ENCODE results near the gene KDM4C. TPM values are rescaled to one million over a fixed set of nuclear protein-coding genes. Genes with fewer than 3 reads are reported as not detected.

Gene KDM4C
- total and polyA plus RNA-seq, 2 donors (not counting 1 experiment from before 2014, with no cell fraction given), result 13.0 to 39.0 TPM

- Histone ChIP-seq H3K36me3 (ENCODE audit: control insufficient read depth, insufficient read depth, low read length) (no peaks in the 10 kb centered on the region), H3K79me2 (ENCODE audit: control insufficient read depth, insufficient read depth, low read length) (no peaks in the 10 kb centered on the region), H3K27ac (ENCODE audit: insufficient read depth, low read length) (no peak overlapping the region), H4K20me1 (ENCODE audit: control insufficient read depth, extremely low read depth, insufficient read depth, low read length) (no peaks in the 10 kb centered on the region), H2AFZ (ENCODE audit: low read length) (no peak overlapping the region), H3K9ac (ENCODE audit: insufficient read depth, low read length) (no peak overlapping the region), H3K4me3 (replicated peaks in 1 of 4; ENCODE audit: control extremely low read depth in 1 of 4, insufficient read depth in 1 of 4, low read depth in 3 of 4, low read length in 4 of 4) (no peak overlapping the region), H3K9me3 (ENCODE audit: control insufficient read depth, insufficient read depth, low read depth, low read length) (no peaks in the 10 kb centered on the region), H3K4me2 (ENCODE audit: extremely low read depth, insufficient read depth, low read length) (no peak overlapping the region), H3K4me1 (ENCODE audit: control insufficient read depth, extremely low read depth, insufficient read depth, low read length) (no peaks in the 10 kb centered on the region), H3K27me3 (ENCODE audit: control insufficient read depth, insufficient read depth, low read length) (no peaks in the 10 kb centered on the region)
- no peak for TF ChIP-seq CTCF (conservative IDR thresholded peaks at IDR 0.05 in 1 of 2, IDR thresholded peaks at IDR 0.05 in 1 of 2; ENCODE audit: low read depth in 1 of 2, low read length in 2 of 2)
- TF ChIP-seq EZH2 (IDR thresholded peaks at IDR 0.05; ENCODE audit: low read length, missing control alignments), result no peak
- DNase-seq (ENCODE audit: low read depth in 2 of 2), result no peak
Observed at GRCh38 chr9:7139886-7140285, 382.1 kb downstream of the KDM4C start.

- Histone ChIP-seq H3K27me3 (ENCODE audit: control insufficient read depth, insufficient read depth, low read length) (no peaks in the 10 kb centered on the region), H4K20me1 (ENCODE audit: control insufficient read depth, extremely low read depth, insufficient read depth, low read length) (no peaks in the 10 kb centered on the region), H3K27ac (ENCODE audit: insufficient read depth, low read length) (no peak overlapping the region), H3K9ac (ENCODE audit: insufficient read depth, low read length) (no peak overlapping the region), H2AFZ (ENCODE audit: low read length) (no peak overlapping the region), H3K36me3 (ENCODE audit: control insufficient read depth, insufficient read depth, low read length) (no peaks in the 10 kb centered on the region), H3K4me1 (ENCODE audit: control insufficient read depth, extremely low read depth, insufficient read depth, low read length) (peaks cover 3% of the 10 kb centered on the region), H3K9me3 (ENCODE audit: control insufficient read depth, insufficient read depth, low read depth, low read length) (no peaks in the 10 kb centered on the region), H3K4me3 (replicated peaks in 1 of 4; ENCODE audit: control extremely low read depth in 1 of 4, insufficient read depth in 1 of 4, low read depth in 3 of 4, low read length in 4 of 4) (no peak overlapping the region), H3K79me2 (ENCODE audit: control insufficient read depth, insufficient read depth, low read length) (no peaks in the 10 kb centered on the region), H3K4me2 (ENCODE audit: extremely low read depth, insufficient read depth, low read length) (no peak overlapping the region)
- no peak for DNase-seq (ENCODE audit: low read depth in 2 of 2)
- TF ChIP-seq CTCF (conservative IDR thresholded peaks at IDR 0.05 in 1 of 2, IDR thresholded peaks at IDR 0.05 in 1 of 2; ENCODE audit: low read depth in 1 of 2, low read length in 2 of 2) (no peak), EZH2 (IDR thresholded peaks at IDR 0.05; ENCODE audit: low read length, missing control alignments) (no peak)
Observed at GRCh38 chr9:7140401-7140800, 382.6 kb downstream of the KDM4C start.

- H3K27ac ChIP-seq (ENCODE audit: insufficient read depth, low read length), result no peak overlapping the region
- no peaks in the 10 kb centered on the region for H3K79me2 ChIP-seq (ENCODE audit: control insufficient read depth, insufficient read depth, low read length)
- peaks cover 3% of the 10 kb centered on the region for H3K4me1 ChIP-seq (ENCODE audit: control insufficient read depth, extremely low read depth, insufficient read depth, low read length)
- DNase-seq (ENCODE audit: low read depth in 2 of 2), result no peak
- no peaks in the 10 kb centered on the region for H4K20me1 ChIP-seq (ENCODE audit: control insufficient read depth, extremely low read depth, insufficient read depth, low read length)
- no peaks in the 10 kb centered on the region for H3K27me3 ChIP-seq (ENCODE audit: control insufficient read depth, insufficient read depth, low read length)
- H3K4me3 ChIP-seq (replicated peaks in 1 of 4; ENCODE audit: control extremely low read depth in 1 of 4, insufficient read depth in 1 of 4, low read depth in 3 of 4, low read length in 4 of 4), result no peak overlapping the region
- H3K4me2 ChIP-seq (ENCODE audit: extremely low read depth, insufficient read depth, low read length), result no peak overlapping the region
- TF ChIP-seq EZH2 (IDR thresholded peaks at IDR 0.05; ENCODE audit: low read length, missing control alignments) (no peak), CTCF (conservative IDR thresholded peaks at IDR 0.05 in 1 of 2, IDR thresholded peaks at IDR 0.05 in 1 of 2; ENCODE audit: low read depth in 1 of 2, low read length in 2 of 2) (no peak)
- no peaks in the 10 kb centered on the region for H3K9me3 ChIP-seq (ENCODE audit: control insufficient read depth, insufficient read depth, low read depth, low read length)
- no peak overlapping the region for H3K9ac ChIP-seq (ENCODE audit: insufficient read depth, low read length)
- H3K36me3 ChIP-seq (ENCODE audit: control insufficient read depth, insufficient read depth, low read length), result no peaks in the 10 kb centered on the region
- H2AFZ ChIP-seq (ENCODE audit: low read length), result no peak overlapping the region
Observed at GRCh38 chr9:7143645-7144200, 385.9 kb downstream of the KDM4C start.
